HG02571 (cell line): ENCODE results near the gene MSH6.
"Not testable (repeated sequence)": the region's sequence is repeated elsewhere in the genome, so short reads cannot be mapped to it uniquely, and the experiment has no call there.

Source experiments
- ATAC-seq: cut with Tn5 transposase; IDR thresholded peaks from one replicate; pipeline ENCODE4 v1.9.1; 2021; ENCODE audit warnings: mild to moderate bottlenecking, moderate library complexity; ENCODE audit not compliant: unreplicated experiment

MSH6 gene

DNA sequence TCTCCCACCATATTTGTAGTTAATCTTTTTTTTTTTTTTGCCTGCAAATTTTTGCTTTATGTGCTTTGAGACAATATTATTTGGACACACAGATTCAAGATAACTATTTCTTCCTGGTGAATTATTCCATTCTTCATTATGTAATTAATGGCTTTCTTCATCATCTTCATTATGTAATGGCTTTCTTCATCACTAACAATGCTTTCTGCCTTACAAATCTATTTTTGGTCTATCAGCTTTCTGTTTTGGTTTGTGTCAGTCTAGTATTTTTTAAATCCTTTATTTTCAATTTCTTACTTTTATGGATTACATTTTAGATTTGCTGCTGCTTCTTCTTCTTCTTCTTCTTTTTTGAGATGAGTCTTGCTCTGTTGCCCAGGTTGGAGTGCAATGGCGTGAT, 60.5 kb downstream of the MSH6 start:
- ATAC-seq, result no peak

DNA sequence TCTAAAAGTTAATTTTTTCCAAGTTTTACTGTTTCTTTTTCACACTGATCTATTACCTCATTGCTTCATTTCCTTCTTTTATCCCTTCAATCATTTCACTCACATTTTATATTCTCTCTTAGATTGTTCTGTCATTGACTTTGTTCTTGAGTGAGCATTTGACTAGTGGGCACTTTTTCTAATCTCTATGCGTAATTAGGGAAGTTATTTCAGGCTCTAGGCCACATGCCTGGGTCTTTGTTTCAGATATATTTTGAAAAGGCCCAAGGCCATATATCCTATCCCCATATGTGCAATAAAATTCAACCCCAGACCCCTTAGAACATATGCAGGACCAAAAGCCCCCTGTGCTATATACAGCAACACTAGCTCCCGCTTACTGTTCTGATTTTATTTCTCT, 61.2 kb downstream of the MSH6 start:
- ATAC-seq, result no peak

DNA sequence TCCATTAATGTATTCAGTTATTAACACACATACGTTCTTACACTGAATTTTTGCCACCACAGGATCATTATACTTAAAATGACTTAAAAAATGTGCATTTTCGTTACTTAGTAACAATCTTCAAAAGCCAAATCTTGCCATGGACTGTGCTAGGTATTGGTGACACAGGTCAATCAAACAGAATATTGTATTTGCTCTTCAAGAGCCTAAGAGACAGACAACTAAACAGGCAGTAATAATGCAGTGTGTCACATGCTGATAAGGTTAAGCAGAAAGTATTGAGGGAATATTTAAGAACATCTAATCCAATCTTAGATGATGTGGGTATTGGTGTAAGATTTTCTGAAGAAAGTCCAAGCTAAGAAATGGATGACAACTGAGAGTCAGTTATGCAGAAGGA, 66.4 kb downstream of the MSH6 start:
- no peak for ATAC-seq

DNA sequence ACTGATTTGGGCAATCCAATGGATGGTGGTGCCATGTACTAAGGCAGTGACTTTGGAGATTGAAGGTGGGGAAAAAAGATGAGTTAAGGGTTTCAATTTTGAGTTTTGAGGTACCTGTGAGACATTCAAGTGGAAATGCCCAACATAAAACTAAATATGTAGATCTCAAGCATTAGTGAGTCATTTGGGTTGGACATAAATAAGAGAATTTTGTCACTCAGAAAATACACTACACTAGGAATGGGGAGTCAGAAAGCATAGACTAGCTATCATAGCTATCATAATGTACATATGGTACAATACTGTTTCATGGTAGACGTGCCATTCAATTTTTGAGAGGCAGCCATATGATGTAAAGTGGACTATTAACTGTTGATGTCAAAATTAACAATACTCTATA, 67.3 kb downstream of the MSH6 start:
- ATAC-seq, result no peak

DNA sequence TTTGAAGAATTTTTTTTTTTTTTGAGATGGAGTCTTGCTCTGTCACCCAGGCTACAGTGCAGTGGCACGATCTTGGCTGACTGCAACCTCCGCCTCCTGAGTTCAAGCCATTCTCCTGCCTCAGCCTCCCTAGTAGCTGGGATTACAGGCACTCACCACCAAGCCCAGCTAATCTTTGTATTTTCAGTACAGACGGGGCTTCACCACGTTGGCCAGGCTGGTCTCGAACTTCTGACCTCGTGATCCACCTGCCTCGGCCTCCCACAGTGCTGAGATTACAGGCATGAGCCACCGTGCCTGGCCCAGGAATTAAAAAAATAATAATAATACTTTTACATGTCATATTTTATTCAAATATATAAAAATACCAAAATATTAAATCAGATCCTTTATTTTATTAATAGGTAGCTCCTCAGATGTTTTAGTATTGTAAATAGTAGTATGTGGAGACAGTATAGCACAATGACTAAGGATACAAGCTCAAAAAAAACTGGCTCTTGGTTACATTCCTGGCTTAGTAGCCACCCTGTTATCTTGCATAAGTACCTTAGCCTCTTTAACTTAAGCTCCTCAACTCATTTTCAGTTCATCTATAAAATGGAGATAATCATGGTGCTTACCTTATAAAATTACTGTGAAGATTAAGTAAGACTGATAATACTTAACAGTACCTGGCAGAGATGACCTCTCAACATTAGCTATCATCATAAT, 70.3 kb downstream of the MSH6 start:
- not testable (repeated sequence) for ATAC-seq
